GM12878 (cell line): ENCODE results near the gene CFAP47. TPM values are rescaled to one million over a fixed set of nuclear protein-coding genes. Genes with fewer than 3 reads are reported as not detected.

ENCODE experiments used
- ATAC-seq: fragments of 200-7000 bp; cut with Tn5 transposase; 3 replicates; pipeline ENCODE4 v1.9.1; 2020; ENCODE audit warnings: mild to moderate bottlenecking, moderate library complexity
- BruUV-seq: library from RNA; stranded (reverse); fragments of 400-500 nt; replicated peaks from 2 replicates; lab custom pipeline; 2021; lab: Mats Ljungman, UMichigan
- CTCF ChIA-PET: fragments of 300-600 bp; sonication (Branson Sonifier 250); formaldehyde crosslinking; extraction: SDS; loops from one replicate; lab custom pipeline; 2021; ENCODE audit warnings: inconsistent platforms; lab: Yijun Ruan, JAX
- POLR2A ChIA-PET: fragments of 350-600 bp; formaldehyde crosslinking; extraction: SDS; loops from one replicate; lab custom pipeline; 2021; ENCODE audit warnings: inconsistent platforms; lab: Charles Lee
- RAD21 ChIA-PET: fragments of 300-600 bp; sonication (Branson Sonifier 250); formaldehyde crosslinking; loops from one replicate; lab custom pipeline; 2023; ENCODE audit warnings: antibody characterized with exemption; ENCODE audit not compliant: unreplicated experiment; lab: Charles Lee
- SMC1A ChIA-PET: fragments of 300-600 bp; sonication (Branson Sonifier 250); formaldehyde crosslinking; loops from one replicate; lab custom pipeline; 2023; ENCODE audit not compliant: unreplicated experiment, uncharacterized antibody; lab: Charles Lee
- DNase-seq: peaks from one replicate; pipeline ENCODE4 v3.0.0-alpha.2; 2011; ENCODE audit warnings: low read depth, low spot score
- FAIRE-seq: peaks from 3 replicates; lab custom pipeline; 2011; peaks lifted over from hg19 to GRCh38; lab: Jason Lieb, UNC
- H2AFZ ChIP-seq: 2 replicates; pipeline ENCODE4 v1.6.0; 2011; ENCODE audit warnings: low read depth, low read length, control low read depth; ENCODE audit not compliant: control insufficient read depth
- H3K27ac ChIP-seq: 2 replicates; pipeline ENCODE4 v1.5.1; 2011; ENCODE audit warnings: control low read depth; ENCODE audit not compliant: control insufficient read depth, insufficient read depth
- H3K27me3 ChIP-seq, 2 experiments: replicated peaks in 1 of 2; 2 replicates each; pipeline versions ENCODE4 v1.6.0 to v1.6.1; 2011; ENCODE audit warnings: low read length in 1 of 2; ENCODE audit not compliant: control insufficient read depth in 2 of 2, insufficient read depth in 2 of 2
- H3K36me3 ChIP-seq, 2 experiments: 2 replicates each; pipeline ENCODE4 v1.5.1; 2011; ENCODE audit warnings: low read length in 1 of 2; ENCODE audit not compliant: control insufficient read depth in 2 of 2, insufficient read depth in 2 of 2
- H3K4me1 ChIP-seq: 2 replicates; pipeline ENCODE4 v1.6.1; 2011; ENCODE audit warnings: mild to moderate bottlenecking, low read length, moderate library complexity, mixed read lengths; ENCODE audit not compliant: control insufficient read depth, insufficient read depth
- H3K4me2 ChIP-seq: 2 replicates; pipeline ENCODE4 v1.6.0; 2011; ENCODE audit warnings: control low read depth; ENCODE audit not compliant: control insufficient read depth, insufficient read depth
- H3K4me3 ChIP-seq: fragments of 200-600 bp; sonication (generic); 2 replicates; pipeline ENCODE4 v1.5.1; 2016
- H3K79me2 ChIP-seq: 2 replicates; pipeline ENCODE4 v1.6.0; 2011; ENCODE audit warnings: low read length; ENCODE audit not compliant: control insufficient read depth, insufficient read depth
- H3K9ac ChIP-seq: 2 replicates; pipeline ENCODE4 v1.8.0; 2011; ENCODE audit warnings: low read length, control low read depth, mixed read lengths; ENCODE audit not compliant: control insufficient read depth, insufficient read depth
- H3K9me3 ChIP-seq: replicated peaks from 3 replicates; pipeline ENCODE4 v1.5.1; 2011; ENCODE audit warnings: mild to moderate bottlenecking, low read length; ENCODE audit not compliant: control insufficient read depth, insufficient read depth
- H4K20me1 ChIP-seq: 2 replicates; pipeline ENCODE4 v1.6.0; 2011; ENCODE audit not compliant: control insufficient read depth, insufficient read depth
- CREM ChIP-seq: IDR thresholded peaks from 2 replicates; pipeline ENCODE4 v1.6.1; 2014; ENCODE audit warnings: antibody characterized with exemption, low read depth
- GATAD2B ChIP-seq: fragments of 450-650 bp; conservative IDR thresholded peaks from 2 replicates; pipeline ENCODE4 v1.6.1; 2017; ENCODE audit warnings: low read depth, mild to moderate bottlenecking, moderate library complexity
- IRF4 ChIP-seq: IDR thresholded peaks from 2 replicates; pipeline ENCODE4 v1.6.1; 2011; ENCODE audit warnings: low read depth, low read length
- MTA2 ChIP-seq: fragments of 450-650 bp; IDR thresholded peaks from 2 replicates; pipeline ENCODE4 v1.6.1; 2016; ENCODE audit warnings: low read depth, mild to moderate bottlenecking, moderate library complexity
- NFYB ChIP-seq: IDR thresholded peaks from 2 replicates; pipeline ENCODE4 v1.6.1; 2011; ENCODE audit warnings: low read depth, mild to moderate bottlenecking, low read length, improper control_type of control experiment, moderate library complexity; ENCODE audit not compliant: insufficient read depth
- POU2F2 ChIP-seq: IDR thresholded peaks from 3 replicates; pipeline ENCODE4 v1.6.1; 2011; ENCODE audit warnings: low read depth, mild to moderate bottlenecking, low read length, borderline replicate concordance
- RFX5 ChIP-seq: IDR thresholded peaks from 2 replicates; pipeline ENCODE4 v1.6.1; 2011; ENCODE audit warnings: low read depth, low read length, improper control_type of control experiment
- TCF7 ChIP-seq: IDR thresholded peaks from 2 replicates; pipeline ENCODE4 v1.6.1; 2014; ENCODE audit warnings: antibody characterized with exemption, borderline replicate concordance
- YBX1 ChIP-seq: fragments of 450-650 bp; IDR thresholded peaks from 2 replicates; pipeline ENCODE4 v1.6.1; 2016; ENCODE audit warnings: antibody characterized with exemption
- WGBS: methylation state at CpG from one replicate; pipeline ENCODE4 v1.1.6; 2016; ENCODE audit warnings: low lambda C conversion rate; ENCODE audit not compliant: insufficient replicate concordance, insufficient coverage; ENCODE audit errors: missing lambda C conversion rate; 5-methylcytosine and 5-hydroxymethylcytosine counted together
- in situ Hi-C: fragments of 300-500 bp; cut with MboI; formaldehyde crosslinking; loops from 9 replicates; pipeline ENCODE4 v1.14.3; 2018; ENCODE audit warnings: mixed read lengths
- intact Hi-C: fragments of 100-400 bp; cut with micrococcal nuclease; formaldehyde crosslinking; loops from one replicate; pipeline ENCODE4 v1.14.2; 2022; ENCODE audit not compliant: unreplicated experiment
- polyA plus RNA-seq, 11 experiments: library from polyadenylated mRNA; depleted of rRNA in 4 of 11; unstranded in 6 of 11; stranded (reverse) in 5 of 11; fragments of >200 nt; fragmentation: Nextera tagmentation in 4 of 11; fragmentation: Illumina TruSeq in 1 of 11; extraction: Ambion mirVana in 4 of 11; extraction: Trizol in 1 of 11; gene quantifications; 1 replicate in 1 of 11; 2 replicates in 10 of 11; pipeline versions ENCODE4 v1.2.1 to v1.2.3, GENCODE V29; 2011 to 2016; ENCODE audit warnings: inconsistent platforms in 2 of 11, missing spikeins in 2 of 11, low read depth in 1 of 11
- total RNA-seq, 4 experiments: library from RNA; depleted of rRNA in 3 of 4; stranded (reverse); fragments of >200 nt in 3 of 4; fragmentation: Illumina TruSeq in 1 of 4; extraction: Trizol in 1 of 4; gene quantifications; 2 replicates each; pipeline versions ENCODE4 v1.2.1 to v1.2.3, GENCODE V29; 2013 to 2021
- TF ChIP-seq, protein P1 (sequence below): IDR thresholded peaks from 2 replicates; pipeline ENCODE4 v1.6.1; 2012; ENCODE audit warnings: low read depth, low read length, improper control_type of control experiment
- TF ChIP-seq, protein P2 (sequence below): fragments of 450-650 bp; IDR thresholded peaks from 2 replicates; pipeline ENCODE4 v1.6.1; 2017; ENCODE audit warnings: antibody characterized with exemption, mild to moderate bottlenecking, moderate library complexity

Gene CFAP47
- total and polyA plus RNA-seq, 10 of the 15 experiments (the other 5 are each of a cell fraction or from before 2014, with no cell fraction given): 0.02 to 0.88 (median 0.06) TPM; not detected in 3

DNA sequence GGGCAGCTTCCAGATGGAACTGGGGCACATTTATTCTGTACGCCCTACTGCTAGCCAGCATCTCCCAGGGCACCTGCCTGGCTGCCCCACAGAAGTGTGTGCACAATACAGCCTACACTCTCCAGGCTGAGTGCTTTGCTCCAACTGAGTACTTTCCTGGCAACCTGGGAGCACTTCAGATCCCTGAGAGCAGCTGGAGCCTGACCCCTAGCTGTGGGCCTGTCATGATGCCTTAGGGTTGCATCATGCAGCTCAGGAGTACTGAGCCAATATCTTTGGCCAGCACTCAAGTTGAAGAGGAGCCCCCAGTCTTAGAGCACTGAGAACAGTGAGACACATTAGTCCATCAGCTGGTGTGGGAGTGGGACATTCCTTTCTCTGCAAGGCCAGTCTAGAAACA is 321.9 kb downstream of the CFAP47 start:
- Histone ChIP-seq H3K27ac (no peak overlapping the region), H2AFZ (no peak overlapping the region), H3K9me3 (no peaks in the 10 kb centered on the region), H3K27me3 (no peaks in the 10 kb centered on the region), H3K79me2 (no peaks in the 10 kb centered on the region), H3K4me3 (no peak overlapping the region), H3K4me2 (no peak overlapping the region), H3K9ac (no peak overlapping the region), H3K36me3 (no peaks in the 10 kb centered on the region), H4K20me1 (no peaks in the 10 kb centered on the region), H3K4me1 (no peaks in the 10 kb centered on the region)
- 9% methylated on average over 1 of the region's 1 CpG for WGBS
- RAD21 ChIA-PET: no interaction called here
- BruUV-seq: no TSS peak
- SMC1A ChIA-PET: no interaction called here
- DNase-seq (no peak), ATAC-seq (no peak), FAIRE-seq (no peak)
- CTCF ChIA-PET: interaction anchor here (0.5 to 1.2 kb wide), 2 partner anchors 730 to 860 kb away, joined by 3 to 7 read pairs; no protein-coding TSS in a partner anchor
- in situ Hi-C loops (no loop called here), intact Hi-C loops (no loop called here)
- POLR2A ChIA-PET: no interaction called here
- TF ChIP-seq IRF4 (no peak), CREM (no peak), POU2F2 (no peak), TCF7 (no peak), YBX1 (no peak), NFYB (no peak), GATAD2B (no peak), MTA2 (no peak), RFX5 (no peak)
- TF ChIP-seq, protein P1, sequence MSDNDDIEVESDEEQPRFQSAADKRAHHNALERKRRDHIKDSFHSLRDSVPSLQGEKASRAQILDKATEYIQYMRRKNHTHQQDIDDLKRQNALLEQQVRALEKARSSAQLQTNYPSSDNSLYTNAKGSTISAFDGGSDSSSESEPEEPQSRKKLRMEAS: no peak
- TF ChIP-seq, protein P2, sequence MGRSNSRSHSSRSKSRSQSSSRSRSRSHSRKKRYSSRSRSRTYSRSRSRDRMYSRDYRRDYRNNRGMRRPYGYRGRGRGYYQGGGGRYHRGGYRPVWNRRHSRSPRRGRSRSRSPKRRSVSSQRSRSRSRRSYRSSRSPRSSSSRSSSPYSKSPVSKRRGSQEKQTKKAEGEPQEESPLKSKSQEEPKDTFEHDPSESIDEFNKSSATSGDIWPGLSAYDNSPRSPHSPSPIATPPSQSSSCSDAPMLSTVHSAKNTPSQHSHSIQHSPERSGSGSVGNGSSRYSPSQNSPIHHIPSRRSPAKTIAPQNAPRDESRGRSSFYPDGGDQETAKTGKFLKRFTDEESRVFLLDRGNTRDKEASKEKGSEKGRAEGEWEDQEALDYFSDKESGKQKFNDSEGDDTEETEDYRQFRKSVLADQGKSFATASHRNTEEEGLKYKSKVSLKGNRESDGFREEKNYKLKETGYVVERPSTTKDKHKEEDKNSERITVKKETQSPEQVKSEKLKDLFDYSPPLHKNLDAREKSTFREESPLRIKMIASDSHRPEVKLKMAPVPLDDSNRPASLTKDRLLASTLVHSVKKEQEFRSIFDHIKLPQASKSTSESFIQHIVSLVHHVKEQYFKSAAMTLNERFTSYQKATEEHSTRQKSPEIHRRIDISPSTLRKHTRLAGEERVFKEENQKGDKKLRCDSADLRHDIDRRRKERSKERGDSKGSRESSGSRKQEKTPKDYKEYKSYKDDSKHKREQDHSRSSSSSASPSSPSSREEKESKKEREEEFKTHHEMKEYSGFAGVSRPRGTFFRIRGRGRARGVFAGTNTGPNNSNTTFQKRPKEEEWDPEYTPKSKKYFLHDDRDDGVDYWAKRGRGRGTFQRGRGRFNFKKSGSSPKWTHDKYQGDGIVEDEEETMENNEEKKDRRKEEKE: no peak
